ENCODE data around the gene SENP1.

SENP1 gene

DNA sequence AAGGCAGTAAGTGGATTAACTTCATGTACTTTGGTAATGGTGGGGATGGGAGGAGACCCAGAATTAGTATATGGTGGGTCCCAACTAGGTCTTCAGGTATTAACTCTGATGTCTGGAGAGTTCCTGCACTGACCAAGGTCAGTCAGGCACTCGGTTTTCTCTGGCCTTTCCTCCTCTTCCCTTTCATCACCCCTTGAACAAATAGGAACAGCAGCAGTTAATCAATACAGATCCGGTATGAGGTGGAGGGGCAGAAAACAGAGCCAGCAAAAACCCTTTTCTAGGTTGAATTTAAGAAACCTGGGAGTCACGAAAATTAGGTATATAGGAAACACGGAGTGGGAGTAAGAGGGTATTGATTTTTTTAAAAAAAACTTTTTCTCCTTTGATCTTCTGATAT, 17.3 kb upstream of the SENP1 start:
- no peak overlapping the region for H3K27ac ChIP-seq
- H3K4me1 ChIP-seq (ENCODE audit: low read depth, poor library complexity, severe bottlenecking) = peaks cover 25% of the 10 kb centered on the region
- no peak overlapping the region for H2AFZ ChIP-seq (ENCODE audit: low read depth)
- peaks cover 35% of the 10 kb centered on the region for H3K79me2 ChIP-seq (ENCODE audit: insufficient read depth, low read depth)
- no peak overlapping the region for H3K4me2 ChIP-seq
- no peak overlapping the region for H3K9ac ChIP-seq
- H4K20me1 ChIP-seq (ENCODE audit: insufficient read depth) = no peaks in the 10 kb centered on the region
- peaks cover 13% of the 10 kb centered on the region; the same call in 1 of the 2 replicates for H3K36me3 ChIP-seq (ENCODE audit: insufficient read depth)
- no peaks in the 10 kb centered on the region for H3K27me3 ChIP-seq (ENCODE audit: insufficient read depth, low read depth)
- H3K4me3 ChIP-seq (IDR thresholded peaks at IDR 0.05; ENCODE audit: insufficient read depth, low read depth, low read length) = no peak overlapping the region
- TF ChIP-seq, protein P1, sequence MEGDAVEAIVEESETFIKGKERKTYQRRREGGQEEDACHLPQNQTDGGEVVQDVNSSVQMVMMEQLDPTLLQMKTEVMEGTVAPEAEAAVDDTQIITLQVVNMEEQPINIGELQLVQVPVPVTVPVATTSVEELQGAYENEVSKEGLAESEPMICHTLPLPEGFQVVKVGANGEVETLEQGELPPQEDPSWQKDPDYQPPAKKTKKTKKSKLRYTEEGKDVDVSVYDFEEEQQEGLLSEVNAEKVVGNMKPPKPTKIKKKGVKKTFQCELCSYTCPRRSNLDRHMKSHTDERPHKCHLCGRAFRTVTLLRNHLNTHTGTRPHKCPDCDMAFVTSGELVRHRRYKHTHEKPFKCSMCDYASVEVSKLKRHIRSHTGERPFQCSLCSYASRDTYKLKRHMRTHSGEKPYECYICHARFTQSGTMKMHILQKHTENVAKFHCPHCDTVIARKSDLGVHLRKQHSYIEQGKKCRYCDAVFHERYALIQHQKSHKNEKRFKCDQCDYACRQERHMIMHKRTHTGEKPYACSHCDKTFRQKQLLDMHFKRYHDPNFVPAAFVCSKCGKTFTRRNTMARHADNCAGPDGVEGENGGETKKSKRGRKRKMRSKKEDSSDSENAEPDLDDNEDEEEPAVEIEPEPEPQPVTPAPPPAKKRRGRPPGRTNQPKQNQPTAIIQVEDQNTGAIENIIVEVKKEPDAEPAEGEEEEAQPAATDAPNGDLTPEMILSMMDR (conservative IDR thresholded peaks at IDR 0.05; ENCODE audit: low read depth, low read length) = no peak

DNA sequence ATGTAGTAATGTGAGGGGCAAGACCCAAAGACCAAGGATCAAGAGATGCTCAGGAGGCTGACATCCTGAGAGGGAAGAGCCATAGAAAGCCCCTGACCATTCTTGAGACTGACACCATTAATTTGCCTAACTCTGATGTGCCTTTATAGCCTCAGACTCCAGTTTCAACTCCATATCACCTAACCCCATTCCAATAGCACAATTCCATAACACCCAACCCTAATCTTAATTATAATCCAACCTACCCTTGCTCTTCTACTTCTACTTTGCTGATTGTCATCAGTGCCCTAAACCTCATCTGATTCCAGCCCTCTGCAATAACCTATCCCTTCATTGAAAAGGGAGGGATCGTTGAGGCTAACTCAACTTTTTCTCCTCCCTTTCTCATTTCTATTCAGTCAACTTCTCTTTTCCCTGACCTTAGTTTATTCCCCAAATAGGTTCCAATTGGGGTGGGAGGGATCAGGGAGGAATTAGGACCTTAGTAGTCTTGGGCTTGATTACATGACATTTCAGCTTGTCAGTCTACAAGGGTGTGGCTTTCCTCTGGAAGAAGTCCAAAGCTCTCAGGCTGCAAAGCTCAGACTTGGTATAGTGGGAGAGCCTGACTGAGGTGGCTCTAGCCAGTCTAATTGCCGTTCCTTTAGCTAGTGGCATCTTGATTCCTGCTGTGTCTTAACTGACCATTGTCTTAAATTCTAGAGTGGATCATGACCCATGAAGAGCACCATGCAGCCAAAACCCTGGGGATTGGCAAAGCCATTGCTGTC, 16.4 kb upstream of the SENP1 start:
- Histone ChIP-seq H3K27me3 (ENCODE audit: insufficient read depth, low read depth) (no peaks in the 10 kb centered on the region), H3K27ac (no peak overlapping the region), H3K79me2 (ENCODE audit: insufficient read depth, low read depth) (peaks cover 35% of the 10 kb centered on the region), H3K9ac (no peak overlapping the region), H4K20me1 (ENCODE audit: insufficient read depth) (no peaks in the 10 kb centered on the region), H3K4me3 (IDR thresholded peaks at IDR 0.05; ENCODE audit: insufficient read depth, low read depth, low read length) (no peak overlapping the region), H2AFZ (ENCODE audit: low read depth) (no peak overlapping the region), H3K4me2 (no peak overlapping the region), H3K4me1 (ENCODE audit: low read depth, poor library complexity, severe bottlenecking) (peaks cover 32% of the 10 kb centered on the region), H3K36me3 (ENCODE audit: insufficient read depth) (peaks cover 12% of the 10 kb centered on the region; the same call in 1 of the 2 replicates)
- TF ChIP-seq, protein P1 (conservative IDR thresholded peaks at IDR 0.05; ENCODE audit: low read depth, low read length) = no peak

DNA sequence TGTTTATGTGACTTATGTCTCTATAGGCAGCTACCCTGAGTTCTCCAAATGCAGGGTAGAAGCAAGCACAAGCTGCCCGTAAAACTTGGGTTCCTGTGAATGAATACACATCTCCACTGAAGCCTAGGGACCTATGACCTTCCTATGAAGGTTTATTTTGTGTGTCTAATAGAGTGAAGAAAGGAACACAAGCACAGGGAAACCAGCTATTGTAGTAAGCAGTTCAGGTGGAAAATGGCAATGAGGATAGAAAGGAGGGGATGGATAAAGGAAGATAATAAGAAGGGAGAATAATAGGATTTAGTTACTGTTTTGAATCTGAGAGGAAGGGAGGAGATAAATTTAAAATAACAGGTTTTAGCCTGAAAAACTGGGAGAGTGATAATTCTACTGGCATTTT, 15.6 kb upstream of the SENP1 start:
- Histone ChIP-seq H3K36me3 (ENCODE audit: insufficient read depth) (peaks cover 7% of the 10 kb centered on the region; the same call in 1 of the 2 replicates), H4K20me1 (ENCODE audit: insufficient read depth) (no peaks in the 10 kb centered on the region), H3K4me3 (IDR thresholded peaks at IDR 0.05; ENCODE audit: insufficient read depth, low read depth, low read length) (no peak overlapping the region), H3K9ac (no peak overlapping the region), H3K4me1 (ENCODE audit: low read depth, poor library complexity, severe bottlenecking) (peaks cover 32% of the 10 kb centered on the region), H3K79me2 (ENCODE audit: insufficient read depth, low read depth) (peaks cover 35% of the 10 kb centered on the region), H3K27ac (no peak overlapping the region), H3K4me2 (no peak overlapping the region), H2AFZ (ENCODE audit: low read depth) (no peak overlapping the region), H3K27me3 (ENCODE audit: insufficient read depth, low read depth) (no peaks in the 10 kb centered on the region)
- TF ChIP-seq, protein P1 (conservative IDR thresholded peaks at IDR 0.05; ENCODE audit: low read depth, low read length) = no peak

- Histone ChIP-seq H3K9ac (peak overlapping the region; percentile 92), H3K36me3 (ENCODE audit: insufficient read depth) (peaks cover 7% of the 10 kb centered on the region; the same call in 1 of the 2 replicates), H3K27ac (peak overlapping the region; percentile 68), H3K27me3 (ENCODE audit: insufficient read depth, low read depth) (no peaks in the 10 kb centered on the region), H3K4me2 (peak overlapping the region; percentile 95), H3K79me2 (ENCODE audit: insufficient read depth, low read depth) (peaks cover 31% of the 10 kb centered on the region), H3K4me3 (IDR thresholded peaks at IDR 0.05; ENCODE audit: insufficient read depth, low read depth, low read length) (no peak overlapping the region), H3K4me1 (ENCODE audit: low read depth, poor library complexity, severe bottlenecking) (peaks cover 25% of the 10 kb centered on the region), H2AFZ (ENCODE audit: low read depth) (peak overlapping the region; percentile 53), H4K20me1 (ENCODE audit: insufficient read depth) (no peaks in the 10 kb centered on the region)
- TF ChIP-seq, protein P1 (conservative IDR thresholded peaks at IDR 0.05; ENCODE audit: low read depth, low read length) = no peak
These were observed 13.9 kb upstream of the SENP1 start for GRCh38 chr12:48119834-48120195.
